Natural killer cell (primary cell): ENCODE data around the gene INPP5A. TPM values are rescaled to one million over a fixed set of nuclear protein-coding genes. Genes with fewer than 3 reads are reported as not detected.
"Not testable (repeated sequence)": the region's sequence is repeated elsewhere in the genome, so short reads cannot be mapped to it uniquely, and the experiment has no call there.

Experiments
- ATAC-seq, 3 donors: fragments of 150-1000 bp in 2 of 3; fragments of 200-7000 bp in 1 of 3; cut with Tn5 transposase; 1 replicate in 1 of 3; 2 replicates in 2 of 3; pipeline ENCODE4 v1.10.0; 2021; ENCODE audit warnings: mild to moderate bottlenecking in 2 of 3, moderate library complexity in 2 of 3
- DNase-seq, 2 donors: peaks; one replicate each; pipeline versions ENCODE4 v3.0.0 to v3.0.0-alpha.2; 2013 to 2021; ENCODE audit warnings: mixed read lengths in 1 of 2
- H3K27ac ChIP-seq: one replicate; pipeline ENCODE4 v1.5.1; 2013; ENCODE audit warnings: mild to moderate bottlenecking, low read length
- H3K27me3 ChIP-seq: one replicate; pipeline ENCODE4 v1.6.1; 2013; ENCODE audit warnings: low read length; ENCODE audit not compliant: control insufficient read depth, insufficient read depth
- H3K36me3 ChIP-seq: one replicate; pipeline ENCODE4 v1.6.1; 2013; ENCODE audit warnings: low read length; ENCODE audit not compliant: control insufficient read depth, insufficient read depth
- H3K4me1 ChIP-seq: one replicate; pipeline ENCODE4 v1.6.1; 2013; ENCODE audit warnings: low read length; ENCODE audit not compliant: control insufficient read depth, insufficient read depth
- H3K4me3 ChIP-seq: one replicate; pipeline ENCODE4 v1.5.1; 2013; ENCODE audit warnings: low read length
- H3K9me3 ChIP-seq: one replicate; pipeline ENCODE4 v1.6.1; 2013; ENCODE audit warnings: low read length; ENCODE audit not compliant: control insufficient read depth, insufficient read depth
- H3K27ac Mint-ChIP-seq, 2 donors: one replicate each; pipeline ENCODE4 v1.8.0; 2022; ENCODE audit warnings: mild to moderate bottlenecking in 2 of 2, mixed read lengths in 2 of 2, moderate library complexity in 1 of 2
- H3K27me3 Mint-ChIP-seq, 2 donors: one replicate each; pipeline ENCODE4 v1.8.0; 2022; ENCODE audit warnings: low read depth in 2 of 2, mixed read lengths in 2 of 2
- H3K36me3 Mint-ChIP-seq: one replicate; pipeline ENCODE4 v1.8.0; 2022; ENCODE audit warnings: mixed read lengths
- H3K4me1 Mint-ChIP-seq, 2 donors: one replicate each; pipeline ENCODE4 v1.8.0; 2022; ENCODE audit warnings: mixed read lengths in 2 of 2
- H3K4me3 Mint-ChIP-seq: one replicate; pipeline ENCODE4 v1.8.0; 2022; ENCODE audit warnings: mild to moderate bottlenecking, moderate library complexity, mixed read lengths
- H3K9me3 Mint-ChIP-seq, 2 donors: one replicate each; pipeline ENCODE4 v1.8.0; 2022; ENCODE audit warnings: mixed read lengths in 2 of 2
- WGBS: methylation state at CpG from one replicate; pipeline ENCODE4 v1.1.7; 2013; ENCODE audit warnings: missing lambda C conversion rate; ENCODE audit not compliant: insufficient coverage; 5-methylcytosine and 5-hydroxymethylcytosine counted together
- intact Hi-C: fragments of 100-400 bp; cut with micrococcal nuclease; formaldehyde crosslinking; loops from one replicate; pipeline ENCODE4 v1.14.2; 2022
- total RNA-seq, 4 donors: library from RNA; stranded (reverse); fragments of 120-200 nt in 1 of 4; gene quantifications; one replicate each; pipeline versions ENCODE4 v1.2.3 to v1.2.4, GENCODE V29; 2013 to 2022
- TF ChIP-seq, protein P1 (sequence below): fragments of 200-600 bp; IDR thresholded peaks from one replicate; pipeline ENCODE4 v1.8.0; 2022; ENCODE audit warnings: antibody characterized with exemption

The INPP5A gene
- total RNA-seq, 3 donors from 2014 or later (not counting 1 experiment from before 2014, with no cell fraction given) = 12.6 to 38.6 (median 18.6) TPM

- Histone ChIP-seq H3K36me3 (no peaks in the 10 kb centered on the region), H3K9me3 (no peaks in the 10 kb centered on the region), H3K27me3 (no peaks in the 10 kb centered on the region), H3K4me1 (no peaks in the 10 kb centered on the region), H3K4me3 (no peak overlapping the region), H3K27ac (no peak overlapping the region)
- peaks cover 11 to 14% of the 10 kb centered on the region in 2 donors for H3K27me3 Mint-ChIP-seq
- H3K9me3 Mint-ChIP-seq = no peaks in the 10 kb centered on the region
- 75% methylated on average over 18 of the region's 18 CpGs for WGBS
- intact Hi-C loops = no loop called here
- ATAC-seq (no peak), DNase-seq (no peak)
- TF ChIP-seq, protein P1, sequence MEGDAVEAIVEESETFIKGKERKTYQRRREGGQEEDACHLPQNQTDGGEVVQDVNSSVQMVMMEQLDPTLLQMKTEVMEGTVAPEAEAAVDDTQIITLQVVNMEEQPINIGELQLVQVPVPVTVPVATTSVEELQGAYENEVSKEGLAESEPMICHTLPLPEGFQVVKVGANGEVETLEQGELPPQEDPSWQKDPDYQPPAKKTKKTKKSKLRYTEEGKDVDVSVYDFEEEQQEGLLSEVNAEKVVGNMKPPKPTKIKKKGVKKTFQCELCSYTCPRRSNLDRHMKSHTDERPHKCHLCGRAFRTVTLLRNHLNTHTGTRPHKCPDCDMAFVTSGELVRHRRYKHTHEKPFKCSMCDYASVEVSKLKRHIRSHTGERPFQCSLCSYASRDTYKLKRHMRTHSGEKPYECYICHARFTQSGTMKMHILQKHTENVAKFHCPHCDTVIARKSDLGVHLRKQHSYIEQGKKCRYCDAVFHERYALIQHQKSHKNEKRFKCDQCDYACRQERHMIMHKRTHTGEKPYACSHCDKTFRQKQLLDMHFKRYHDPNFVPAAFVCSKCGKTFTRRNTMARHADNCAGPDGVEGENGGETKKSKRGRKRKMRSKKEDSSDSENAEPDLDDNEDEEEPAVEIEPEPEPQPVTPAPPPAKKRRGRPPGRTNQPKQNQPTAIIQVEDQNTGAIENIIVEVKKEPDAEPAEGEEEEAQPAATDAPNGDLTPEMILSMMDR = no peak
- no peaks in the 10 kb centered on the region for H3K4me1 Mint-ChIP-seq
- H3K36me3 Mint-ChIP-seq = no peaks in the 10 kb centered on the region
- H3K4me3 Mint-ChIP-seq = no peak overlapping the region
- no peak overlapping the region for H3K27ac Mint-ChIP-seq
Observed at GRCh38 chr10:132815168-132815857, 277.7 kb downstream of the INPP5A start.

DNA sequence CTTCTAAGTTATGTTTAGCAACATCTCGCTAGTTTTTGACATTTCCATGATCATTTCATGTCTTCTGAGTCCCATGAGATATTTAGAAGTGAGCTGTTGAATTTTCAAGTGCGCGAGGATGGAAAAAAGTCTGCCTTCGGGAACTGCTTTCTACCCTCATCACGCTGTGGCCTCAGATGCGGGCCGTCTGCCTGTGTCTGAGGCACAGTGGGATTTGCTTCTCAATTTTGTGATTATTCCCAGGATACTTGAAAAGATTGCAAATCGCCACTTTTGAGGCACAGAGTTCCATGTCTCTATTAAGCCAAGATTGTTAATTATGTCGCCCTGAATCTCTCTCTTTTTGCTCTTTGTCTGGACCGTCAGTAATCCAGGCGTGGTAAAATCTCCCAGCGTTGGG, 279.1 kb downstream of the INPP5A start:
- H3K9me3 ChIP-seq = no peaks in the 10 kb centered on the region
- no peak overlapping the region for H3K27ac ChIP-seq
- no peak overlapping the region for H3K4me3 ChIP-seq
- DNase-seq = no peak
- no peaks in the 10 kb centered on the region for H3K36me3 ChIP-seq
- no peaks in the 10 kb centered on the region for H3K9me3 Mint-ChIP-seq
- TF ChIP-seq, protein P1 = no peak
- no peak for ATAC-seq
- H3K27ac Mint-ChIP-seq = no peak overlapping the region
- WGBS = 88% methylated on average over 12 of the region's 12 CpGs
- H3K27me3 Mint-ChIP-seq = peaks cover 11 to 14% of the 10 kb centered on the region in 2 donors
- no peaks in the 10 kb centered on the region for H3K36me3 Mint-ChIP-seq
- no peak overlapping the region for H3K4me3 Mint-ChIP-seq
- H3K4me1 ChIP-seq = no peaks in the 10 kb centered on the region
- intact Hi-C loops = no loop called here
- H3K27me3 ChIP-seq = no peaks in the 10 kb centered on the region
- no peaks in the 10 kb centered on the region for H3K4me1 Mint-ChIP-seq

DNA sequence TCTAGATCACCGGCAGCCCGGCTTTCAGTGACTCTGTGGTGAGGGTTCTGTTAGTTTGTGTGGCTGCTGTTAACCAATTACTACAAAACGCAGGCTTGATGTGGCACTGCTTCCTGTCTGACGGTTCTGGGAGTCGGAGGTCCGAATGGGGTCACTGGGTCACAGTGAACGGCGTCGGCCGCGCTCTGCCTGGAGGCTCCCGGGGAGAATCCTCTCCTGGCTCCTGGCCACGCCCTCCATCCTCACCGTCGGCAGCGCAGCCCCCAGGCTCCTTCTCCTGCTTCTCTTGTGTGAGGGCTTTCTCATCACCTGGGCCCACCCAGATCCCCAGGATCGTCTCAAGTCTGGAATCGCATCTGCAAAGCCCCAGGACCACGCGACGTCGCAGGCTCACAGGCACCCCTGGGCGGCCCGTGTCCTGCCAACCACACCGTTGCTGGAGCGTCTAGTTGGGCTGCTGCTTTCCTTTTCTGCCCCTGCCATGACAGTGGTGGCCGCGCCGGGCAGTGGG, 280.2 kb downstream of the INPP5A start:
- Histone ChIP-seq H3K4me3 (no peak overlapping the region), H3K27me3 (no peaks in the 10 kb centered on the region), H3K4me1 (no peaks in the 10 kb centered on the region), H3K27ac (no peak overlapping the region), H3K9me3 (no peaks in the 10 kb centered on the region), H3K36me3 (no peaks in the 10 kb centered on the region)
- Mint-ChIP-seq H3K9me3 (no peaks in the 10 kb centered on the region), H3K4me3 (no peak overlapping the region), H3K27ac (no peak overlapping the region), H3K36me3 (no peaks in the 10 kb centered on the region), H3K27me3 (peaks cover 11 to 14% of the 10 kb centered on the region in 2 donors), H3K4me1 (no peaks in the 10 kb centered on the region)
- TF ChIP-seq, protein P1 = no peak
- no peak for ATAC-seq
- DNase-seq = no peak
- WGBS = 84% methylated on average over 26 of the region's 29 CpGs
- intact Hi-C loops = no loop called here

- ATAC-seq = no peak
- Histone ChIP-seq H3K27ac (no peak overlapping the region), H3K9me3 (no peaks in the 10 kb centered on the region), H3K4me3 (no peak overlapping the region), H3K36me3 (no peaks in the 10 kb centered on the region), H3K27me3 (no peaks in the 10 kb centered on the region), H3K4me1 (no peaks in the 10 kb centered on the region)
- Mint-ChIP-seq H3K27ac (no peak overlapping the region), H3K9me3 (no peaks in the 10 kb centered on the region), H3K4me1 (no peaks in the 10 kb centered on the region), H3K27me3 (peaks cover 11 to 14% of the 10 kb centered on the region in 2 donors), H3K36me3 (no peaks in the 10 kb centered on the region), H3K4me3 (no peak overlapping the region)
- 92% methylated on average over 13 of the region's 13 CpGs for WGBS
- TF ChIP-seq, protein P1 = no peak
- no peak for DNase-seq
- intact Hi-C loops = no loop called here
Observed at GRCh38 chr10:132820056-132820455, 282.5 kb downstream of the INPP5A start.

GRCh38 chr10:132825783-132826523, 288.4 kb downstream of the INPP5A start:
- ATAC-seq, intact Hi-C loops, H3K9me3 ChIP-seq, H3K4me1 Mint-ChIP-seq, H3K36me3 ChIP-seq, H3K4me3 Mint-ChIP-seq, H3K27me3 ChIP-seq, H3K9me3 Mint-ChIP-seq, H3K27ac Mint-ChIP-seq, H3K27ac ChIP-seq, H3K4me1 ChIP-seq, H3K36me3 Mint-ChIP-seq, H3K27me3 Mint-ChIP-seq, DNase-seq, H3K4me3 ChIP-seq: not testable (repeated sequence)
- WGBS = 88% methylated on average over 34 of the region's 34 CpGs
